CD4-positive, alpha-beta T cell treated with Interferon gamma for 1 hour (primary cell): ENCODE results near the gene PTGDR2.

Experiments
- DNase-seq: peaks from one replicate; pipeline ENCODE4 v3.0.0-alpha.2; 2020

PTGDR2 gene

GRCh38 chr11:60857378-60858232 is 1.9 kb upstream of the PTGDR2 start:
- no peak for DNase-seq

- no peak for DNase-seq
Observed at GRCh38 chr11:60854847-60855725, 664 bp downstream of the PTGDR2 start.

GRCh38 chr11:60854140-60854846 is 1.5 kb downstream of the PTGDR2 start:
- no peak for DNase-seq

DNA sequence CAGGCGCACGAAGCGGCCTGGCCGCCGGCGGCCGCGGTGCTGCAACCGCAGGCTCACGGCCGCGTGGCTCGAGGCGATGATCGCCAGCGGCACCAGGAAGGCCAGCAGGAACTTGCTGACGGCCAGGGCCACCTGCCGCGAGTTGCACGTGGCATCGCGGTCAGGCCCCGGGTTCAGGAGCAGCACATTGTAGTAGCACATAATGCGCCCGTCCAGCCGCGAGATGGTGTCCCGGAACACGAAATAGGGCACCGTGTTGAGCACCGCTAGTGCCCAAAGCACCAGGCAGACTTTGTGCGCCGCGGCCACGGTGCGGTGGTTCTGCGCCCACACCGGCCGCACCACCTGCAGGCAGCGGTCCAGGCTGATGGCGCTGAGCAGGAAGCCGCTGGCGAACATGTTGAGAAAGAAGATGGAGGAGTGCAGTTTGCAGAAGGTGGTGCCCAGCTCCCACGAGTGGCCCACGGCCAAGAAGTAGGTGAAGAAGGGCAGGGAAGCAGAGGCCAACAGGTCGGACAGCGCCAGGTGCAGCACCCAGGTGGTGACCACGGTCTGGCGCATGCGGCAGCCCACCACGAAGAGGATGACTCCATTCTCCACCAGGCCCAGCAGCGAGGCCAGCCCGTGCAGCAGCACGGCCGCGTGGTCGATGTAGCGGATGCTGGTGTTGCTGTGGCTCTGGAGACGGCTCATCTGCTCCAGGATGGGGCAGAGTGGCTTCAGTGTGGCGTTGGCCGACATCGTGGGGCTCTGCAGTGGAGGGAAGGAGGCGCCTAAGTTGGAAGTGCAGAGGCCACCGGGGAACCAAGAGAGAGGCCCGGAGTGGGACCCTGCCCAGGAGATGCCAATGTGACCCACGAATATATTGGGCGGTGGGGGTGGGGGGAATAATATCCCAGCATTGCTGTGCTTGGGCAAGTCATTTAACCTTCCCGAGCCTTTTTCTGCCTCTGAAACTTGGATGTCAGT is 2.5 kb downstream of the PTGDR2 start:
- no peak for DNase-seq

- no peak for DNase-seq
Observed at GRCh38 chr11:60852117-60852981, 3.4 kb downstream of the PTGDR2 start.

DNA sequence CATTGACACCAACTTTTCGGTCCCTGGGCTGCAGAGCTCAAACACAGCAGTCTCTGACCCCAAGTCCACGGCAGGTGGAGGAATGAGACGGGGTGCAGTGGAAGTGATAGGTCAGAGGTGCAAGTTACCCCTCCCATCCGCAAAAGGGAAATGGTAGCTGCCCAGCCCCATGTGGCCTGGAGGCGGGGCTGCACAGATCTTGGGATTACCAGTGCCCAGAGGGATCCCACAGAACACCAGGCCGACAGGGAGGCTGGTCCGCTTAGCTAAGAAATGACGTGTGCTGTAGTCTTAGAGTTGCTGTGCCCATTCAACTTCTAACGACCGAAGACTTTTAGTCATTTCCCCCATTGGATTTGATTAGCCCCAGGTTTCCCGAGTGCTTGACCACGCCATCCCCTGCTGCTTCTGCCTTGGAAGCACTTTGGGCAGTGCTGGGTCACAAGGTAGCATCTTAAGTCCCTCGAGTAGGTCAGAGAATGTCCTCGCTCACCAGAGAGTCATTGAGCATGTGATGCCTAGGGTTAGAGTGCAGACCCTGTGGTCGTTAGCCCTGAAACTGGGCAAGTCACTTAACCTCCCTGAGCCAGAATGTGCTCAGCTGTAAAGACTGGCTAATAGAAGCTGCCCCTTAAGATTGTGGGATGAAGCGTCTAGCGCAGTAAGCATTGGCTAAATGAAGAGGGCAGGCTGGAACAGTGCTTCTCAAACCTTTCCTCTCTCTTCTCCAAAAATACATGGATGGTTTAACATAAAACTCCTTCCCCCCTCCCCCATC is 4.2 kb downstream of the PTGDR2 start:
- no peak for DNase-seq

- DNase-seq, result no peak
Observed at GRCh38 chr11:60849641-60850520, 5.9 kb downstream of the PTGDR2 start.

DNA sequence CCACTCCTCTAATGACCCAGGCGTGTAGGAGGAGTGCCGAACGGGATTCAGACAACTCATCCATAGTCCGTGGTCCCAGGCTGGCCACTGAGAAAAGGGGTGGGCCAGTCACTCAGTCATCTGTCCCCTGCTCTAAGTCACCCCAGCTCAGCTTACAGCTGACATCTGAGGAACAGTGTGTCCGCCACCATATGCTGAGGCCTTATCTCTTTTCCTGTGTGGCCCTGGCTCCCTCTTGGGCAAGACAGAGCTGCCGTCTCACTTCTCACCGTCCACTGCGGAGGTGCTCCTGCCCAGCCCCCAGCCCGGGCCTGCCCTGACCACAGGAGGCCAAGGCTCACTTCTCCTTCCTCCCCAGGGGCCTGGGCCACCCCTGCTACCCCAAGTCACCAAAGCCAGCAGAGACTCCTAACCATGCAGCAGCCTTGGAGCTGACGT is 7.0 kb downstream of the PTGDR2 start:
- no peak for DNase-seq

DNA sequence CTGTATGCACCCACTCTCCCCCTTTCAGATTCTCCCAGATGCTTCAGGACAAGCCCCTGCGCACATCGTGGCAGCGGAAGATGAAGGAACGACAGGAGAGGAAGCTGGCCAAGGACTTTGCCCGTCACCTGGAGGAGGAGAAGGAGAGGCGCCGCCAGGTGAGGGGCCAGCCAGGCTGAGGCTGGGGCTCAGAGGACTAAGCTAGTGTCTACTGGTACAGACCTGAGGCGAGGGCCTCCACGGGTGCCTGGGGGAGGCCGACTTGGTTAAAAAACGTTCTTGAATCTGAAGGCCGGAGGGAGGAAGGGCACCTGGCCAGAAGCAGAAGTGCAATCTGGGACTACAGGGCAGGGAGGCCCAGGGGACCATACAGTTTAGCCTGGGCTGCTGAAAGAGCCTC is 7.9 kb downstream of the PTGDR2 start:
- DNase-seq, result no peak

DNA sequence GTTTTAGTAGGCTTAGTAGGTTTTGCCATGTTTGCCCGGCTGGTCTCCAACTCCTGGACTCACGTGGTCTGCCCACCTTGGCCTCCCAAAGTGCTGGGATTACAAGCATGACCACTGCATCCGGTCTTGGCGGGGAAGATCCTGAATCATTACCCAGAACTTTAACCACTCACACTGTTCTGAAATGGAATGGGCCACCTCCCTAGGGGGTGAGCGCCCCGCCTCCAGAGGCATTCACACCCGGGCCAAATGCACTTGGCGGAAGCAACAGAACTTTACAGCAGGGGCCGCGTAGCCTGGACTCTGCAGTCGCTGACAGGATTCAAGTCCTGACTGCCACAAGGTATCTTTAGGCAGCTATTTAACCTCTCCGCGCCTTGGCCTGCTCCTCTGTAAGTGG is 8.5 kb downstream of the PTGDR2 start:
- DNase-seq, result no peak

DNA sequence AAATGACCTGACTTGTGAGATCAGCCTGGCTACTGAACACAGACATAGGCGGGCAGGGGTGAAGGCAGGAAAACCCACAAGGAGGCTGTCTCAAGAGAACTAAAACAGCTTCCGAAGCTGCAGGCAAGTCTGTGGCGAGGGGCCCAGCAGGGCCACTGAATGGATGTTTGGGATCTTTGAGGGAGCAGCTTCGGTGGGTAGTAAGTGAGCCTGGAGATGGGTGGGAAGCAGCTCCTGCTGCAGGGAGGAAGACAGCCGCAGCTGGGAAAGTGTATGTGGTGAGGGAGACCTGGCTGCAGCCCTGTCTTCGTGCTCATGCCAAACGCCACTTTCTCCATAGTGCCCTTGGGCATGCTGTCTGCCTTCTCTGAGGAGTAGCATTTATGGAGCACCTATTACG is 10.4 kb downstream of the PTGDR2 start:
- DNase-seq, result no peak

GRCh38 chr11:60844870-60845221 is 10.9 kb downstream of the PTGDR2 start:
- DNase-seq, result no peak

GRCh38 chr11:60844045-60844869 is 11.5 kb downstream of the PTGDR2 start:
- DNase-seq, result no peak

DNA sequence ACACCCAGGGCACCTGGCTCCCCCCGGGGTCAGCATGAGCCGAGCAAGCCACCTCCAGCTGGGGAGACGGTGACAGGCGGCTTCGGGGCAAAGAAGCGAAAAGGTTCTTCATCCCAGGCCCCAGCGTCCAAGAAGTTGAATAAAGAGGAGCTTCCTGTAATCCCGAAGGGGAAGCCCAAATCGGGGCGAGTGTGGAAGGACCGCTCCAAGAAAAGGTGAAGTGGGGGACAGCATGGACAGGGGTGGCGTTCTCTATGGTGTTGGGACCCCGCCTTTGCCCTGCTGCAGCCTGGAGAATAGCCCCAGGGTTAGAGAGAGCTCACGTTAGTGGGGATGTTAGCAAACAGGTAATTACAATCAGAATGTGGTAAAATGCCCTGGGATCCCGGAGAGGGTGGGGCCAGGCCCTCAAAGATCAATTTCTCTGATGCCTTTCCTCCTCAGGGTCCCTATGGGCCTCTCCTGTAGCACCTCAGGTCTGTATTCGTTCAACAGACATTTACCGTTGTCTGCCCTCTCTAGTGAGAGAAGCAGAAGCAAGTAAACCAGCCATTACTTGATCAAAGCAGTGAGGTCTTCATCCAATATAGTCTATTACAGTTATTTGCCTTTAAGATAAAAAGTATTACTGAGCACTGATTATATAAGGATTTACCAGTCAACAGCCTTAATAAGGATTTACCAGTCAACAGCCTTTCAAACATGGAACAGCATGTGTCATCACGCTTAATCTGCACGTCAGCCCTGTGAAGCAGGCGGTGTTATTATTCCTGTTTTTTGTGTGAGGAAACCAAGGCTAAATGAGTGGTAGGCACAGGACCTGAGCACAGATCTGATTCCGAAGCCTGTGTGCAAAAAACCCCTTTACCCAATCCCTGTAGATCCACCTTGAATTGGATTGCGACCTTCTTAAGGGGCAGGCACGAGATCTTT is 12.8 kb downstream of the PTGDR2 start:
- no peak for DNase-seq

DNA sequence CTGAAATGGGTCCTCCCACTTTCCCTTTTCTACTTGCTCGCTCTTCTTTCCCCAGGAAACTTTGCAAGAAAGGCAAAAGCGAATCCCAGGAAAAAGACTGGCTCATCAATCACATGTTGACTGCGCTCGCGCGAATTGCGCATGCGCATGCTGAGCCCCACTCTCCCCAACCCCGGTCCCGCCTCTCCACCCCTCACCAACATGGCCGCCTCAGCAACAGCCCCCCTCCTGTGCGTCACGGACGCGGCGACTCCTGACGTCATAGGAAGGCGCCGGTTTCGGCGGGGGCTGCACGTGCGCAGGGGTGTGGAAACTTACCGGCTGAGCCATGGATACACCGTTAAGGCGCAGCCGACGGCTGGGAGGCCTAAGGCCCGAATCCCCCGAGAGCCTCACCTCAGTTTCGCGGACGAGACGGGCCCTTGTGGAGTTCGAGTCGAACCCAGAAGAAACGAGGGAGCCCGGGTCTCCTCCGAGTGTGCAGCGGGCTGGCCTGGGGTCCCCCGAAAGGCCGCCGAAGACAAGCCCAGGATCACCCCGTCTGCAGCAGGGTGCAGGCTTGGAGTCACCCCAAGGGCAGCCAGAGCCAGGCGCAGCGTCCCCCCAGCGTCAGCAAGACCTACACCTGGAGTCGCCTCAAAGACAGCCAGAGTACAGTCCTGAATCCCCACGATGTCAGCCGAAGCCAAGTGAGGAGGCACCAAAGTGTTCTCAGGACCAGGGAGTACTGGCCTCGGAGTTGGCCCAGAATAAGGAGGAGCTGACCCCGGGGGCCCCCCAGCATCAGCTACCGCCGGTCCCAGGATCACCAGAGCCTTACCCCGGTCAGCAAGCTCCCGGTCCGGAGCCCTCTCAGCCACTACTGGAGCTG is 13.7 kb downstream of the PTGDR2 start, which contains the start of gene CCDC86:
Gene CCDC86, plus strand, starts transcription at position 317 of the 871 bp plus-strand sequence. Its CDS starts 12 bp downstream, at position 329.
- peak; percentile 97 for DNase-seq
